ENCODE data around the gene TIMP2.

TIMP2 gene

DNA sequence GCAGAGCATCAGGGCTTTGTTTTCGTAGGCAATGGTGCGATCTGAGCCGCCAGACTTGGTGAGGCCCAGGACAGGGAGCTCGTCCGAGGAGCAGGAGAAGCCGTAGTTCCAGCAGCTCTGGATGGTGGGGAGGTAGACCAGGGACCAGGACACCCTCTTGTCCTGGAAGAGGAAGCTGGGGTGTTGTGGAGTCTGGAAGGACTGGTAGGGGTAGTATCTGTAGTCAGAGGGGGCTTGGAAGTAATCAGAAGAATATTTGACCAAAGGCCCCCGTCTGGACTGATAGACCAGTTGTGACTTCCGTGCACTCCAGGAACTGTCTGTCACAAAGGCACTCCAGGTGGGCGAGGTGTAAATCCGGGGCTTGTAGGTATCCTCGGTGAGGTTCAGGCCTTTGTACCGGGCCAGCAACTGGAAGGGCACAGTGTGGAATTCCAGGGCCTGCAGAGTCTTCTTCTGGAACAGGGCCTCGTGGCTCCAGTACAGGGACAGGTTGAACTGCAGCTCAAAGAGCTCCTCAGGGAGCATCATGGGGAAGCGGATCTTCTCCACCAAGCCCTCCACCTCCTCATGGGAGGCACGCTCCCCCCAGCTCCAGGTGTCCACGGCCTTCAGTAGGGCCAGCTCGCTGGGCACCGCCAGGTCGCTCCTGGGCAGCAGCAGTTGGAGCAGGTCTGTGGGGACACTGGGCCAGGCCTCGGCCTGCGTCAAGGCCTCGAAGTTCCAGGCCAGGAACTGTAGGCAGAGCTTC lies 46.7 kb upstream of the TIMP2 start:
- Histone ChIP-seq H3K9ac (ENCODE audit: low read length) (no peak overlapping the region), H3K4me3 (ENCODE audit: low read length) (peak overlapping the region; percentile 49), H3K9me3 (ENCODE audit: insufficient read depth, low read length) (no peaks in the 10 kb centered on the region), H3K27ac (ENCODE audit: low read length) (no peak overlapping the region), H4K20me1 (ENCODE audit: insufficient read depth, low read length) (no peaks in the 10 kb centered on the region), H3K36me3 (replicated peaks; ENCODE audit: low read depth, low read length) (no peaks in the 10 kb centered on the region), H3K27me3 (ENCODE audit: low read depth, low read length) (no peaks in the 10 kb centered on the region), H3K4me2 (ENCODE audit: low read length) (peak overlapping the region; percentile 64), H2AFZ (ENCODE audit: low read depth, low read length) (0 out of 2 replicates have a peak overlapping the region, but pooled peaks have one; percentile 69), H3K4me1 (ENCODE audit: low read length) (peaks cover 10% of the 10 kb centered on the region), H3K79me2 (ENCODE audit: low read length) (no peaks in the 10 kb centered on the region)
- no peak for TF ChIP-seq EZH2phosphoT487 (IDR thresholded peaks at IDR 0.05; ENCODE audit: low read depth)
- TF ChIP-seq, protein P1, sequence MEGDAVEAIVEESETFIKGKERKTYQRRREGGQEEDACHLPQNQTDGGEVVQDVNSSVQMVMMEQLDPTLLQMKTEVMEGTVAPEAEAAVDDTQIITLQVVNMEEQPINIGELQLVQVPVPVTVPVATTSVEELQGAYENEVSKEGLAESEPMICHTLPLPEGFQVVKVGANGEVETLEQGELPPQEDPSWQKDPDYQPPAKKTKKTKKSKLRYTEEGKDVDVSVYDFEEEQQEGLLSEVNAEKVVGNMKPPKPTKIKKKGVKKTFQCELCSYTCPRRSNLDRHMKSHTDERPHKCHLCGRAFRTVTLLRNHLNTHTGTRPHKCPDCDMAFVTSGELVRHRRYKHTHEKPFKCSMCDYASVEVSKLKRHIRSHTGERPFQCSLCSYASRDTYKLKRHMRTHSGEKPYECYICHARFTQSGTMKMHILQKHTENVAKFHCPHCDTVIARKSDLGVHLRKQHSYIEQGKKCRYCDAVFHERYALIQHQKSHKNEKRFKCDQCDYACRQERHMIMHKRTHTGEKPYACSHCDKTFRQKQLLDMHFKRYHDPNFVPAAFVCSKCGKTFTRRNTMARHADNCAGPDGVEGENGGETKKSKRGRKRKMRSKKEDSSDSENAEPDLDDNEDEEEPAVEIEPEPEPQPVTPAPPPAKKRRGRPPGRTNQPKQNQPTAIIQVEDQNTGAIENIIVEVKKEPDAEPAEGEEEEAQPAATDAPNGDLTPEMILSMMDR (IDR thresholded peaks at IDR 0.05; ENCODE audit: low read depth, low read length): no peak

DNA sequence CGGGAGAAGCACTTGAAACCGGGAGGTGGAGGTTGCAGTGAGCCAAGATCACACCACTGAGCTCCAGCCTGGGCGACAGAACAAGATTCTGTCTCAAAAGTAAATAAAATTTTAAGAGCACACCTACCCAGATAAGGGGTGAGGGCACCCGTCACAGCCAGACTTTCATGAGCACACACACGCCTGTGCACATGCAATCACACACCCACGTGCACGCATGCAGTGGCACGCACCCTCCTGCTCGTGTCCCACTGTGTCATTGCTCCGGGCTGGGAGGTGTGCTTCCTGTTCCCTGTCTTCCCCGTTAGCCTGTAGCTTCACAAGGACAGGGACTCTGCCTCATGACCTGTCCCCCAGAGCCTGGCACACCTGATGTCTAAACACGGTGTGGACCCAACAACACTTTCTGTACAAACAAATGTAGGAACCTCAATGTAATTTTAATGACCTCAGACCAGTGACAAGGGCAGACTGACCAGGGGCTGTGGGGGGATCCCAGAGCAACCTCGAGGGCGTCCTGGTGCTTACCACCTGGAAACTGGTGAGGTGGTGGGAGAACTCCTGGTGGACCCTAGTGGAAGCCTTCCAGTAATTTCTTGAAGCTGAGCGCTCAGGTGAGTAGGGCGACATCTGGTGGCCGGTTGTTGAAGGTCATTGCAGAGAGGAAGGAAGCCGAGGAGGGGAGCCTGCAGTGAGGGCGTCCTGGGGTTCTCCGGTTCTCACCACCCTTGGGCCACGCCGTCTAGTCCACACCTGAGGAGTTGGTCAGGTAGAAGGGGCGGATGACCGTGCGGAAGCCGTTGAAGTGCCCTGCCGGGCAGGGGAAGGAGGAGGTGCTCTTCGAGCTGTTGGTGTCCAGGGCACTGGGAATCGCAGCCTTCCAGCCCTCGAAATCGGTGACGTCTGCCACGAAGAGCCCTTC lies 45.9 kb upstream of the TIMP2 start:
- Histone ChIP-seq H3K27ac (ENCODE audit: low read length) (no peak overlapping the region), H3K4me3 (ENCODE audit: low read length) (peak overlapping the region; percentile 49), H3K27me3 (ENCODE audit: low read depth, low read length) (no peaks in the 10 kb centered on the region), H3K9me3 (ENCODE audit: insufficient read depth, low read length) (no peaks in the 10 kb centered on the region), H3K4me1 (ENCODE audit: low read length) (peaks cover 8% of the 10 kb centered on the region; the same call in 1 of the 2 replicates), H2AFZ (ENCODE audit: low read depth, low read length) (peak overlapping the region; percentile 69; the same call in 1 of the 2 replicates), H3K79me2 (ENCODE audit: low read length) (no peaks in the 10 kb centered on the region), H3K9ac (ENCODE audit: low read length) (peak overlapping the region; percentile 17; the same call in 1 of the 2 replicates), H3K36me3 (replicated peaks; ENCODE audit: low read depth, low read length) (no peaks in the 10 kb centered on the region), H4K20me1 (ENCODE audit: insufficient read depth, low read length) (no peaks in the 10 kb centered on the region), H3K4me2 (ENCODE audit: low read length) (peak overlapping the region; percentile 64)
- TF ChIP-seq, protein P1 (IDR thresholded peaks at IDR 0.05; ENCODE audit: low read depth, low read length): peak; percentile 92
- TF ChIP-seq EZH2phosphoT487 (IDR thresholded peaks at IDR 0.05; ENCODE audit: low read depth): no peak

DNA sequence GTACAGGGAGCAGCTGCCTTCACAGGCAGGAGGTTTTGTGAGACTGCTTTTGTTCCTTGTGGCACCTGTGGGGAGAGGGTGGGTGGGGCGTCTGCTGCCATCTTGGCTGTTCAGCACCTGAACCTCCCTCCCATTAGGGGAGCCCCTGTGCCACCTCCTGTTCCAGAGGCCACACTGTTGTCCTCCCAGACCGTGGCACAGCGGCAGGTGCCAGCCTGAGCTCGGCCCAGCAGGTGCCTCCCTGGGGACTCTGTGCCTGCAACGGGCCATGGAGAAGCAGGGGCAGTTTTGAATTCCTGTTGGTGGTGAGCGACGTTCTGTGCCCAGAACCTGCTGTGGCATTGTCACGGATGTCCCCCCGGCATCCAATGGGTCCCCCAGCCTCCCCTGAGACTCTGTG lies 44.7 kb upstream of the TIMP2 start:
- Histone ChIP-seq H3K27me3 (ENCODE audit: low read depth, low read length) (peaks cover 5% of the 10 kb centered on the region; the same call in 1 of the 2 replicates), H3K4me1 (ENCODE audit: low read length) (peaks cover 8% of the 10 kb centered on the region; the same call in 1 of the 2 replicates), H3K9ac (ENCODE audit: low read length) (no peak overlapping the region), H3K27ac (ENCODE audit: low read length) (no peak overlapping the region), H3K36me3 (replicated peaks; ENCODE audit: low read depth, low read length) (no peaks in the 10 kb centered on the region), H3K79me2 (ENCODE audit: low read length) (no peaks in the 10 kb centered on the region), H3K4me2 (ENCODE audit: low read length) (no peak overlapping the region), H4K20me1 (ENCODE audit: insufficient read depth, low read length) (no peaks in the 10 kb centered on the region), H2AFZ (ENCODE audit: low read depth, low read length) (no peak overlapping the region; the same call in 1 of the 2 replicates), H3K4me3 (ENCODE audit: low read length) (no peak overlapping the region), H3K9me3 (ENCODE audit: insufficient read depth, low read length) (no peaks in the 10 kb centered on the region)
- TF ChIP-seq, protein P1 (IDR thresholded peaks at IDR 0.05; ENCODE audit: low read depth, low read length): no peak

Measured in OCI-LY3 (cell line).